Endothelial cell of umbilical vein (primary cell): ENCODE data around the gene CCDC61. TPM values are rescaled to one million over a fixed set of nuclear protein-coding genes. Genes with fewer than 3 reads are reported as not detected.
A peak's percentile ranks its signal among the peaks of the same experiment; 100 is the strongest.

Source experiments
- BruUV-seq: library from RNA; stranded (reverse); fragments of 400-500 nt; replicated peaks from 2 replicates; lab custom pipeline; 2021; lab: Mats Ljungman, UMichigan
- CTCF ChIA-PET: fragments of 300-600, 350-600 bp; sonication (Branson Sonifier 250); formaldehyde crosslinking; loops from one replicate; lab custom pipeline; 2021; ENCODE audit warnings: antibody characterized with exemption, inconsistent platforms; lab: Charles Lee
- POLR2A ChIA-PET: fragments of 300-600, 350-600 bp; sonication (Branson Sonifier 250); formaldehyde crosslinking; loops from one replicate; lab custom pipeline; 2021; ENCODE audit warnings: antibody characterized with exemption, inconsistent platforms; lab: Charles Lee
- DNase-seq: peaks from one replicate; pipeline ENCODE4 v3.0.0-alpha.2; 2011; ENCODE audit warnings: low read depth, low spot score
- FAIRE-seq: peaks from 2 replicates; lab custom pipeline; 2011; peaks lifted over from hg19 to GRCh38; lab: Jason Lieb, UNC
- H2AFZ ChIP-seq: 2 replicates; pipeline ENCODE4 v1.6.0; 2012; ENCODE audit warnings: low read depth, low read length, control low read depth, inconsistent platforms
- H3K27ac ChIP-seq: 2 replicates; pipeline ENCODE4 v1.5.1; 2011; ENCODE audit warnings: low read depth, mild to moderate bottlenecking, control low read depth, low read length, moderate library complexity; ENCODE audit not compliant: insufficient read depth
- H3K27me3 ChIP-seq, 2 experiments: 2 replicates each; pipeline versions ENCODE4 v1.6.0 to v1.6.1; 2011; ENCODE audit warnings: low read length in 2 of 2, mixed read lengths in 1 of 2; ENCODE audit not compliant: control insufficient read depth in 2 of 2, insufficient read depth in 2 of 2
- H3K36me3 ChIP-seq, 2 experiments: 2 replicates in 1 of 2; 3 replicates in 1 of 2; pipeline ENCODE4 v1.5.1; 2011; ENCODE audit warnings: low read length in 2 of 2, mild to moderate bottlenecking in 1 of 2, moderate library complexity in 1 of 2; ENCODE audit not compliant: control insufficient read depth in 2 of 2, insufficient read depth in 2 of 2; ENCODE audit errors: extremely low read depth in 1 of 2
- H3K4me1 ChIP-seq: 3 replicates; pipeline ENCODE4 v1.5.1; 2011; ENCODE audit warnings: mild to moderate bottlenecking, low read length; ENCODE audit not compliant: control insufficient read depth, insufficient read depth; ENCODE audit errors: extremely low read depth
- H3K4me2 ChIP-seq: 2 replicates; pipeline ENCODE4 v1.6.1; 2011; ENCODE audit warnings: low read length, control low read depth, mixed read lengths; ENCODE audit not compliant: insufficient read depth
- H3K4me3 ChIP-seq, 3 experiments: fragments of 200-600 bp in 1 of 3; sonication (generic), shearing (Covaris generic) in 1 of 3; replicated peaks in 1 of 3; 2 replicates each; pipeline ENCODE4 v1.5.1; 2011 to 2016; ENCODE audit warnings: control low read depth in 3 of 3, low read length in 3 of 3, mild to moderate bottlenecking in 2 of 3, inconsistent platforms in 1 of 3, low read depth in 1 of 3, moderate library complexity in 1 of 3; ENCODE audit not compliant: insufficient read depth in 1 of 3
- H3K79me2 ChIP-seq: 2 replicates; pipeline ENCODE4 v1.6.0; 2012; ENCODE audit warnings: low read length, inconsistent platforms; ENCODE audit not compliant: control insufficient read depth, insufficient read depth
- H3K9ac ChIP-seq: replicated peaks from 2 replicates; pipeline ENCODE3; 2011; ENCODE audit warnings: low read length, control low read depth; ENCODE audit not compliant: insufficient read depth; ENCODE audit errors: extremely low read depth
- H3K9me1 ChIP-seq: replicated peaks from 3 replicates; pipeline ENCODE4 v1.6.0; 2011; ENCODE audit warnings: mild to moderate bottlenecking, low read length; ENCODE audit not compliant: control insufficient read depth, insufficient read depth; ENCODE audit errors: extremely low read depth
- H3K9me3 ChIP-seq: replicated peaks from 2 replicates; pipeline ENCODE4 v1.5.1; 2012; ENCODE audit warnings: low read length, inconsistent platforms; ENCODE audit not compliant: control insufficient read depth, insufficient read depth
- H4K20me1 ChIP-seq: replicated peaks from 2 replicates; pipeline ENCODE3; 2011; ENCODE audit warnings: mild to moderate bottlenecking, low read length; ENCODE audit not compliant: control insufficient read depth, insufficient read depth; ENCODE audit errors: extremely low read depth
- EZH2 ChIP-seq: IDR thresholded peaks from 2 replicates; pipeline ENCODE4 v1.6.1; 2012; ENCODE audit warnings: borderline replicate concordance, low read depth, mild to moderate bottlenecking, moderate library complexity, low read length, inconsistent platforms; ENCODE audit not compliant: severe bottlenecking
- FOS ChIP-seq: IDR thresholded peaks from 2 replicates; pipeline ENCODE4 v1.6.1; 2011; ENCODE audit warnings: mild to moderate bottlenecking, low read length, moderate library complexity, borderline replicate concordance; ENCODE audit not compliant: insufficient read depth
- GATA2 ChIP-seq: IDR thresholded peaks from 2 replicates; pipeline ENCODE4 v1.7.0; 2011; ENCODE audit warnings: low read depth, mild to moderate bottlenecking, moderate library complexity, mixed read lengths, low read length; ENCODE audit not compliant: insufficient read length, insufficient read depth
- JUN ChIP-seq: IDR thresholded peaks from 2 replicates; pipeline ENCODE4 v1.6.1; 2011; ENCODE audit warnings: borderline replicate concordance, low read depth; ENCODE audit not compliant: insufficient read length, insufficient read depth
- MAX ChIP-seq: IDR thresholded peaks from 2 replicates; pipeline ENCODE4 v1.6.1; 2011; ENCODE audit not compliant: insufficient read depth, insufficient read length
- MYC ChIP-seq: IDR thresholded peaks from one replicate; pipeline ENCODE4 v1.6.1; 2011; ENCODE audit warnings: mild to moderate bottlenecking, low read depth, low read length
- POLR2A ChIP-seq: IDR thresholded peaks from 2 replicates; pipeline ENCODE4 v1.6.1; 2012; ENCODE audit warnings: low read depth, mild to moderate bottlenecking, control low read depth, low read length
- POLR2AphosphoS5 ChIP-seq: IDR thresholded peaks from 2 replicates; pipeline ENCODE4 v1.6.1; 2012; ENCODE audit warnings: low read depth, mild to moderate bottlenecking, control low read depth, low read length, moderate library complexity; ENCODE audit not compliant: insufficient read depth
- dilution Hi-C: fragments of 300-500 bp; cut with MboI; formaldehyde crosslinking; loops from one replicate; pipeline ENCODE4 v1.15.0; 2019; ENCODE audit warnings: low sequenced_read_pairs; ENCODE audit not compliant: extremely low pct_ligation_motif_present
- intact Hi-C: fragments of 100-400 bp; cut with micrococcal nuclease; formaldehyde crosslinking; loops from one replicate; pipeline ENCODE4 v1.10.0; 2022
- polyA plus RNA-seq, 4 experiments: library from polyadenylated mRNA; depleted of rRNA in 3 of 4; stranded (reverse) in 3 of 4; unstranded in 1 of 4; fragments of >200 nt; gene quantifications; 2 replicates each; pipeline versions ENCODE4 v1.2.1 to v1.2.3, GENCODE V29; 2011 to 2012; ENCODE audit warnings: missing spikeins in 1 of 4
- total RNA-seq: library from RNA; stranded (reverse); gene quantifications from 2 replicates; pipeline ENCODE4 v1.2.3, GENCODE V29; 2021
- TF ChIP-seq, protein P1 (sequence below), 2 donors: IDR thresholded peaks; 1 replicate in 1 of 2; 2 replicates in 1 of 2; pipeline ENCODE4 v1.5.1; 2011; ENCODE audit warnings: low read length in 2 of 2, mild to moderate bottlenecking in 2 of 2, moderate library complexity in 2 of 2, control low read depth in 1 of 2, inconsistent platforms in 1 of 2, low read depth in 1 of 2; ENCODE audit not compliant: insufficient read depth in 1 of 2; ENCODE audit errors: extremely low read depth in 1 of 2

Gene CCDC61
- total and polyA plus RNA-seq, 2 donors (not counting 3 experiments of a cell fraction or from before 2014, with no cell fraction given): 10.3 to 20.1 TPM

DNA sequence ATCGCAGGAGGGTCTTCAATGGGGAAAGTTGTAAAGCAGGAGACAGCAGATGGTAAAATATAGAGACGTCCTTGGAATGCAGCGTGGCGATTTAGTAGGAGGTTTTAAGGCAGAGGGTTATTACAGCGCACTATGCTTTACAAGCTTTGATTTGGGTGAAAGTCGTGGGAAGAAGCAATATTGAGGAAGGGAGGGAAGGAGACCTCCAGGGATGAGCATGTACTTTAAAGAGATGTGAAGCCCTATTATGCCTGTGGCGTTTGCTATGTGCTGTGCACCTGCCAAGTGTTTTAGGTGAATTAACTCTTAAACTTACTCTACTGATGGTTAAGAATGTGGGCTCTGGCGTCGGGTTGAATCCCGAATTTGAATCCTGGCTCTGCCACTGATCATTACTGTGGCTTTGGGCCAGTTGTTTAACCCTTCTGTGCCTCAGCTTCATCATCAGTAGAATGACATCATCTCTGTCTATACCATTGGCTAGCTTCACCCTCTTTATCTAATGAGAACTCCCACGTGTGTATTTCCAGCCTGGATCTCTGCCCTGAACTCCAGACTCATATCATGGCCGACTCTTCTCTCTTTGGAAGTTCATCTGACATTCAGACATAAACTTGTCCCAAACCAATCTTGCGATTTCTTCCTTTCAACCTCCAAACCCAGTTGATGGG lies 583 bp downstream of the CCDC61 start:
- dilution Hi-C loops (no loop called here), intact Hi-C loops (loop anchor here (1.0 to 5.0 kb wide), 4 partner anchors 22 to 179 kb away; partner anchors contain the start of genes MYPOP and RSPH6A)
- BruUV-seq: TSS peak; percentile 50

More for the DNA sequence above, 583 bp downstream of the CCDC61 start:
- H3K9me3 ChIP-seq: no peaks in the 10 kb centered on the region
- peaks cover 12% of the 10 kb centered on the region for H3K4me1 ChIP-seq
- TF ChIP-seq, protein P1, sequence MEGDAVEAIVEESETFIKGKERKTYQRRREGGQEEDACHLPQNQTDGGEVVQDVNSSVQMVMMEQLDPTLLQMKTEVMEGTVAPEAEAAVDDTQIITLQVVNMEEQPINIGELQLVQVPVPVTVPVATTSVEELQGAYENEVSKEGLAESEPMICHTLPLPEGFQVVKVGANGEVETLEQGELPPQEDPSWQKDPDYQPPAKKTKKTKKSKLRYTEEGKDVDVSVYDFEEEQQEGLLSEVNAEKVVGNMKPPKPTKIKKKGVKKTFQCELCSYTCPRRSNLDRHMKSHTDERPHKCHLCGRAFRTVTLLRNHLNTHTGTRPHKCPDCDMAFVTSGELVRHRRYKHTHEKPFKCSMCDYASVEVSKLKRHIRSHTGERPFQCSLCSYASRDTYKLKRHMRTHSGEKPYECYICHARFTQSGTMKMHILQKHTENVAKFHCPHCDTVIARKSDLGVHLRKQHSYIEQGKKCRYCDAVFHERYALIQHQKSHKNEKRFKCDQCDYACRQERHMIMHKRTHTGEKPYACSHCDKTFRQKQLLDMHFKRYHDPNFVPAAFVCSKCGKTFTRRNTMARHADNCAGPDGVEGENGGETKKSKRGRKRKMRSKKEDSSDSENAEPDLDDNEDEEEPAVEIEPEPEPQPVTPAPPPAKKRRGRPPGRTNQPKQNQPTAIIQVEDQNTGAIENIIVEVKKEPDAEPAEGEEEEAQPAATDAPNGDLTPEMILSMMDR (IDR thresholded peaks at IDR 0.05; ENCODE audit: extremely low read depth in 1 of 2, insufficient read depth in 1 of 2, low read depth in 1 of 2, low read length in 2 of 2): no peak
- no peak for TF ChIP-seq POLR2A
- TF ChIP-seq FOS: no peak
- TF ChIP-seq MAX: no peak
- no peak for TF ChIP-seq POLR2AphosphoS5
- TF ChIP-seq EZH2: no peak
- TF ChIP-seq MYC: no peak
- no peak for TF ChIP-seq GATA2
- no peak for TF ChIP-seq JUN
- no peak for FAIRE-seq
- no peaks in the 10 kb centered on the region for H3K9me1 ChIP-seq
- peak overlapping the region; percentile 99 for H3K4me2 ChIP-seq
- H2AFZ ChIP-seq: peak overlapping the region; percentile 86
- no peak for DNase-seq
- H3K27me3 ChIP-seq: no peaks in the 10 kb centered on the region
- H3K36me3 ChIP-seq: no peaks in the 10 kb centered on the region
- ChIA-PET POLR2A (interaction anchor here (0.6 to 1.0 kb wide), 3 partner anchors 19 to 93 kb away, joined by 3 to 5 read pairs (median 3); partner anchors contain the start of gene MYPOP), CTCF (interaction anchor here (1.0 to 2.3 kb wide), 12 partner anchors 11 to 285 kb away, joined by 3 to 11 read pairs (median 4); partner anchors contain the start of genes MYPOP and NOVA2)
- peak overlapping the region; percentile 90 for H3K9ac ChIP-seq
- no peaks in the 10 kb centered on the region for H4K20me1 ChIP-seq
- peak overlapping the region; percentile 69 to 99 (median 95) for H3K4me3 ChIP-seq
- peaks cover 5% of the 10 kb centered on the region for H3K79me2 ChIP-seq
- H3K27ac ChIP-seq: peak overlapping the region; percentile 64
